HG03045 (cell line): Measurements from ENCODE around the gene ITGA6.

Source experiments
- ATAC-seq: cut with Tn5 transposase; IDR thresholded peaks from one replicate; pipeline ENCODE4 v1.9.1; 2021; ENCODE audit warnings: mild to moderate bottlenecking, moderate library complexity; ENCODE audit not compliant: unreplicated experiment

The ITGA6 gene

DNA sequence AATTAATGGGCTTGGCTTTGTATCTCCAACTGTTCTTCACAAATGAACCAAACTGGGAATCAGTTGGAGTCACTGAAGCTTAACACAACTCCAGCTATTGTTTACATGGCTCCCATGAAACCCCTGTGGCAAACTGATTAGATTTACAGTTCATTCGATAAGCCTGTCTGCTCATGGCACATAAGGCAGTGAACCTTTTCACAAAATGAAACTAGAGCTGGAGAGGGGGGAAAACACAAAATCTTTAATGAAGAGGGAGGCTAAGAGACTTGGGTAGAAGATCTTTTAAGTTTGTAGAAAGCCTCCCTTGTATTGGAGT lies 11.6 kb upstream of the ITGA6 start:
- no peak for ATAC-seq

DNA sequence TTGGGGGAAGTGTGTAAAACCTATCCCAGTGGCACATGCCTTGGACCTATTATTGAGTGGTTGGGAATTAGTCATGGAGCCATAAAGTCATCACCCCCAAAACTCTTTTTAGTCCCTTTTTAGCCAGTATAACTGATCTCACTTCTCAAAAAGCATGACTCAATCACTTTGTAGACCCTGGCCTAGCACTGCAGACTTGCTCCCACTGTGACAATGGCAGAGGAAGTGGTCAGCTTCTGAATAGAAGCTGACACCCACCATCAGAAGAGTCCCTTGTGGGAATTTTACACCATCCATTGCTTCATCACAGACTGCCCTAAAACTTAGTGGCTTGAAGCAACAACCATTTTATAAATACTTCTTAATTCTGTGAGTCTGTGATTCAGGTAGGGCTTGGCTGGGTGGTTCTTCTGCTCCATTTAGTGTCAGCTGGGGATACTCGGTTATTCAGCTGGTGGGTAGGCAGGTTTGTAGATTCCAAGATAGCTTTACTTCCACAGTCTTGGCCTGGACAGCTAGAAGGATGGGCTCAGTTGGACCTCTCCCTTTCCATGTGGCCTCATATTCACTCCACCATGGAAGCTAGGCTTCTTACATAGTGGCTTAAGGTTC lies 10.8 kb upstream of the ITGA6 start:
- ATAC-seq = no peak

DNA sequence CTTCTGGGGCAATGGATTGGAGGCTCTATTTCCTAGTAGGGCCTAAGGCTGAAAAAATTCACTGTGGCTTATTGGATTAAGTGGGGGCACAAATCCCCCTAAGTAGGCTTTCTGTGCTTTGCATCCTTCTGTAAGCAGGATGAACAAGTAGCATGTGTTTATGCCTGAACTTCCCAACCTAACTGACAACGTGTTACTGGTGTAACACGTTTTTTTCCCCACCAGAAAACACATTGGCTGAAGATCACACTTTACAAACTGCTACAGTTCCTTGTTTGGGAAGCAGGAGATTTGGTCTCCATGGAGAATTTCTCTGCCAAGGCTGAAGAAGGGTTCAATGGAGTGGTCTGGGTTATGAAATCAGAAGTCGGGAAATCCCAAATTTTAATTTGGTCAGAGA lies 7.2 kb upstream of the ITGA6 start:
- no peak for ATAC-seq

DNA sequence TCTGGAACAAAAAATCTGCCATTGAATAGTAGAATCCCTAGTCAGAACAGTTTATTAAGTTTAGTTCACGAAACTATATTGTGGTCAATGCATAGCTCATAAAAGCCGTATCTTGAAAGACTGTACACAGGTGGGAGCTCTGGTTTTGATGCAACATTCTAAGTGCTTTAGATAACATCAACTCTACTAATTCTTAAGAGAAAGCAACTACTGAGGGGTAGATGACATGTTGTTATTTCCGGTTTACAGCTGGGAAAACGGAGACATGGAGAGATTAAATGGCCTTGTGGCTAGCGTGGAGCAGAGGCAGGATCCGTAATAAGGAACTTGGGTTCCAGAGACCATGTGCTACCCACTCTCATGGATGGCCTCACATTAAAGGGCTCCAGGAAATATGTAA lies 4.2 kb upstream of the ITGA6 start:
- ATAC-seq = no peak

DNA sequence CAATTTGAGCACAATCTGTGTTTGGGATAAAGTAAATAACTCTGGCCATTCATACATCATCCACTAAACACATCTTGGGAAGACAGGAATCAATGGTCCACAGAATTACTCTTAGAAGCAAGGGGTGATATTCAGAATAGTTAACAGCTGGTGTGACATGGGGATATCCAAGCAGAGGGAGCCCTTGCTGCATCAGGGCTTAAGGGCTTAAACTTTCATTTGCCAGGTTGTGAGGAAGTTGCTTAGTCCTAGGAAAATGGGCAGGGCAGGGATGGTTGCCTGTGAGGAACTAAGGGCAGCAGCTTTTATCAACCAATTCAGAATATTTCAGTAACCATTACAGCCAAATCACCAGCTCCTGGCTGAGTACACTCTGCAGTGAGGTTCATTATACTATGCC lies 2.0 kb upstream of the ITGA6 start:
- ATAC-seq = no peak

DNA sequence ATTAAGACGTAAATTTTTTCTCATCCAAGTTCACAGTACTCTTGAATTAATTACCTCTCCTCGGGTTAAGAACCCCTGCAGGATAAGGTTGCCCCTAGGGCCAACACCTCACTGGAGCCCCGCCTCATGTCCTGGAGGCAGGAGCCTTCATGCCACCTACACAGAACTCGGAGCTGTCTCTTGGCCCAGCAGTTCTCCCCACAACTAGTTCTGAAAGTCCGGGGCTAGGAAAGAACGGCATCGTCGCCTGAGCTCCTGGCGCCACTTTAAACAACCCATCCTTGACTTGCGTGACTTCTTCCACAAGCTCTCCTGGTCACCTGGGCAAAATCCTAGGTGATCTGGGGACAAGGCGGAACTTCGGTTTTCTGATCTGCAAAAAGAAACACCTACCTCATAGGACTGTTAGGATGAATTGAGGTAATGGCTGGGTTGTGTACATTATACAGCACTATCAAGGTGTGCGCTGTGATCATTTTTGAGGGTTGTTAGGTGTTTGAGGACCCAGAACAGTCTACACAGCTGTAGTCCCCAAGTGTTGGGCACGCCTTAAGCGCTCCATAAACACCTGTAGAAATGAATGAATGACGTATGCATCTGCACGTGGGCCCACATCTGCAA lies 641 bp upstream of the ITGA6 start:
- no peak for ATAC-seq

DNA sequence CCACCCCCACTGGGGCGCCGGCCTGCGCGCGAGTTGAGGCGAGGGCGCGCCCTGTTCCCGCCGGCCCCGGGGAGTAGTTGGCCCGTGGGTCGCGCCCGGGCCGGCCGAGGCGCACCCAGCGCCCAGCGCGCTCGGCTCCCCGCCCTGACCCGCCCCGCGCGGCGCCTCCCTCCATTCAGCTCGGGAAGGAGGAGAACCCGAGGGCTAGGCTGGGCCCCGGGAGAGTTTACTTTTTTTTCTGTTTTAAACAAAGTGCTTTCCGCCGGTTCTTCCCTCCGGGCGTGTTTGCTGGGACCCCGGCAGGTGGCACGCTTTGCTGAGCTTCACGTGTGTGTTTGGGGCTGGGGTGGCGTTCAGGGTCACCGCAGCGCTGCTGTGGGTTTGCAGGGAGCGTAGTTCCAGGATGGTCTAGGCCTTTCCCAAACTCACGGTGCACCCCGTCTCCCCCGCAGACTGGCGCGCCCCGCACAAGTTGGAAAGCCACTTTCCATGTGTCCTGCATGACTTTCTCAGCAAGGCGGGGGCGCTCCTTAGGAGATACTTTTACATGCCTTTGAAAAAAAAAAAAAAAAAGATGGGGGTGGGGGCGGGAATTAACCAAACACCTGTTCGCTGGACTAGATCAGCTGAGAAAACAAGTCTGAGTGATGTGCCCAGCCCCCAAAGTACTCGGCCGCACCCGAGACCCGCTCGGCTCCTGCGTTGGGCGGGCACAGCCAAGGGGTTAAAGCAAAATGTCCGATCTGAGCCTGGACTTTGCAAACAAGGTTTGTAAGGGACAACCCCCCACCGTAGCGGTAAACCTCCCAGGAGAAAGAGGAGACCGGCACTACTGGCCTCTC lies 825 bp downstream of the ITGA6 start:
- ATAC-seq = no peak

DNA sequence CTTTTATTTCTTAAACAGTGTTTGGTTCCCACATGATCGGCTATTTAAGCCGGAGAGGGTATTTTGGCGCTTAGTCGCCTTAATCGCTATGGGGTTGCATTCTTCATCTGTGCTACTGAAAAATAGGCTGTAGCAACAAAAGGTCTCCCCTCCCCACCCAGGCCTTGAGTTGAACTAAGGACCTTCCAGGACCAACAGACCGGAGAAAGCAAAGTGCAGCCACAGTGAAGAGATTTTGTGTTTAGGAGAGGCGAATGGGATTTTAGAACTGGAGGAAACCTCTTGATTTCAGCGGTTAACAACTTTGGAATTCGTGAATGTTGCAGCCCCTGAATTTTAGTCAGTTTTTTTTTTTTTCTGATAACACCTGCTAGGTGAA lies 1.4 kb downstream of the ITGA6 start:
- ATAC-seq = no peak

DNA sequence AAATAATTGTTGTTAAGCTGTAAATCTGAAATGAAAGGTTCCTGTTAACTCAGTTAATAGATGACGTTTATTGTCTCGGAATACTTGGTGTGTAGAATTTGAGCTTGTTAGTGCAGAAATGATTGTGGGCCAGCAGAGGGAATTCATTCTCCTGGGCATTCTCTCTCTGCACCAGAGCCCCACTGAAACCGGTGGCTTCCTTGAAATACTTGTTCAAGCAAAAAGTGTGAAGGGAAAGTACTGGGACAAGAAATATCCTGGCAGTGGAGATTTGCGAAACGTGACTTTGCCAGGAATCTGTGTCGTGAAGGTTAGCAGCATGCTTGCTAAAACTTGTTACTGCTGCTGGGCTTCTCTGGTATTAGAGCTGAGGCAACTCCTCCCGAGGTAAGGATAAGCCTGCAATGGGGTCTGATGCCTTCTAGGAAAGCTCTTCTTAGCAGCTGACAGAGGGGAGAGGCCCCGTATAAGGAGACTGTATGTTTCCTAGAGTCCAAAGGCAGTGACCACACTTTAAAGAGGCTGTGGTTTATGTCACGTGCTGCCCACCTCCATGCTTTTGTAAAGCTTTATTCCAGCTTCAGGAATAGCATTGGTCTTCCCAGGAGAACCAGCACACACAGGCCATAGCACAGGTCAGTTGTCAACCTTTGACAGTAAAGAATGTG lies 2.0 kb downstream of the ITGA6 start:
- ATAC-seq = no peak

DNA sequence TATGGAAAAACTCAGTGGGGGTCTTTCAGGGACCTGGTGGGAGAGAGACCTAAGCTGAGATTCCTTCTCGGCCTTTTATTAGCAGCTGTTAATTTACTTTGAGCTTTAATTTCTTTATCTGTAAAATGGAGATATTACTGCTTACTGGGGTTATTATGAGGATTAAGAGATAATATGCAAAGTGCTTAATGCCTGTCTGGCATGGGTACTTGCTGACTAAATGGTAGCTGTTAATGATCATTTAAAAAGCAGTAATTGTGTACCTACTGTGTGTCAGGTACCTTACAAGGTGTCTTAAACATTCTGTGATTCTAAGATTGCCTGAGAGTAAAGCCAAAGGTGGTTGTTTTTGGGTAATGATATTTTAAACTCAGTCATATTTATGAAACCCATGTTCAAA lies 2.6 kb downstream of the ITGA6 start:
- no peak for ATAC-seq

DNA sequence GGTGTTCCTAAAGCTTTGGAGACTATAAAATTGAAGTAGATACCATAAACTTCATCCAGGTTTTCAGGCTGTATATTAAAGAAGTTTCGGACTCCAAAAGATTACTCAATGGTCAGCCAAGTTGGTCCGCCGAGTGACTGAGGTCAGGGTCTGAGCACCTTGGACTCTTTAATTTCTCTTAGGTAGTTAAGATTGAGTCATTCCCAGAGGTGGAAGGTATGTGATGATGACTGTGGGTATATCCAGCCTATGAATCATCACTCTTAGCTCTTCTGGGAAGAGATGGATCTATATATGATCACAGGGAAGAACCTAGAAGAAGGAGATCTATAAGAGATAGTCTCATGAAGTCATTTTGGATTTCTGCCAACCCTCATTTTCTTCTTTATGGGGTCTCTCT lies 3.3 kb downstream of the ITGA6 start:
- ATAC-seq = no peak

DNA sequence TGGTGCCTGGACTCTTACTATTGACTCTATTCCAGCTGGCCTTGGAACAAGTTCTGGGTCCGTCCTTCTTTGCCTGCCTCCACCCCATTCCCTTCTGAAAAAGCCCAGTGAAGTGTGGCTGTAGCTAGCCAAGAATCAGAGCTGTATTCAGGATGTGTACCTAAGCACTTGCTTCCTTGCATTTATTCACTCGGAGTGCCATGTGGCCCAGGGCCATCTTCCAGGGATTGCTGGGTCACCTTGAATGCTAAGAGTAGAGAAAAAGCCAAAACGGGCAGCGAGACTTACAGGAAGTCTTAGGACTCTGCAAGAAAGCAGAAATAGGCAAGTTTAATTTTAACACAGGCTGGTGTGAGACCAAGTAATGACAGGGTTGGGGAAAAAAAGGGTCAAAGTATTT lies 4.1 kb downstream of the ITGA6 start:
- no peak for ATAC-seq

DNA sequence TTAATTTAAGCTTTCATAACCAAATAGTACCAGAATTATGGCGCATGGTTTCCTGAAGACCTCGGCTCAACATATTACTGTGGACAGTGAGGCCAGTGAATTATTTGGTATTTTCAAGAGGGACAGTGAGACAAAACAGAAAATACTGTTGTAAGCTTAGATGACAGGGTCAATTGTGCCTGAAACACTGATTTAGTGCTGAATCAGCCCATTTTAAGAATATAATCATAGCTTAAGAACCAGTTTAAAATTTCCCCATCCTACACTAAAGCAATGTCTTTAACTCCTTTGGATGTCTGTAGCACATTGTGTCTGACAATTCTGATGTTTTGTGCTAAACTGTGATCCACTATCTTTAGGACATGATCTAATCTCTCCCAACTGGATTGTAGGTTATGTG lies 4.6 kb downstream of the ITGA6 start:
- no peak for ATAC-seq

DNA sequence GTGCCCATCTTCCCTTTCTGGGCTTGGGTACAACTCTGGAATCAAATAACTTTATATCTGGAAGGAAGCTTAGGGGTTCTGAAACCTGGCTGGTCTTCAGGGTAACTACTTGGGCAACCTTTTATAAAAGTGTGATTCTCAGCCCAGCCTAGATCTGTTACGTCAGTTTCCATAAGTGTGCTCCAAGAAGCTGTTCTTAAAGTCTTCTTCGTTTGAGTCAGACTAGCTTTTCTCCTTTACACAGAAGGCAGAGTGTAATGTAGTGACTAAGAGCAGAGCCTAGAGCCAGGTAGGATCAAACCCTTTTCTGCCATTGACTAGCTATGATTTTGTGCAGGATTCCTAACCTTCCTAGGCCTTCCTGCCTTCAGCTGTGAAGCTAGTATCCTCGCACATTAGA lies 5.8 kb downstream of the ITGA6 start:
- no peak for ATAC-seq

DNA sequence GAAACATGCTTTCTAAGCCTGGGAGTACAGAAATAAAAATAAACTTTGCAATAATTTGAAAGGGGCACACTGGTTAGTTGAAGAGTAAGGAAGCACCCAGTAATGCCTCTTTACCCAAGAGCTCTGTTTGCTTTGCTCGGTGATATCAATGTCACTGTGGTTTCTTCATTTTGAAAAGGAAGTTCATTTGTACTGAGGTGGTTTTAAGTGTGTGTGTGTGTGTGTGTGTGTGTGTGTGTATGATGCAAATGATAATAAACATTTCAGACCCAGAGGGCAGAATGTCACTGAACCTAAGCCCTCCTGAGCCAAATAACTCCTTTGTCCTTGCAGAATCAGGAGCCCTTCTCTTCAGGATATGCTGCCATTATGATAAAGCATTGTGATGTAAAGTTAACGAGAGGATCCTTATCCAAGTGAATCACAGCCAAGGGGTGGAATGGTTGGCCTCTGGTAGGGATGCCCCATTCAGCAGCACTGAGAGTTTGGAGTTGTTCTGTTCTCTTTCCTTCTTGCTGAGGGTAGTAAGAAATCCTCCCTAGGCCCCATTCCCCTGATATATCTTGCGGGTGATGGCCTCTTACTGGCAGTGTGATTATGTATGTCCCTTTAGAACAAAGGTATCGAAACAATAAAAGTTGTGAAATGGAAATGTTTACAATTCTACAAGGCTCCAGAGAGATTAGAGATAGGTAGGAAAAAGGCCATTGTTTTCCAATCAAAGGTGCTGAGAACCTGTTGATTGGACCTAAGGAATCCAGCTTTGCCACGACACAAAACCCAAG lies 7.6 kb downstream of the ITGA6 start:
- no peak for ATAC-seq

DNA sequence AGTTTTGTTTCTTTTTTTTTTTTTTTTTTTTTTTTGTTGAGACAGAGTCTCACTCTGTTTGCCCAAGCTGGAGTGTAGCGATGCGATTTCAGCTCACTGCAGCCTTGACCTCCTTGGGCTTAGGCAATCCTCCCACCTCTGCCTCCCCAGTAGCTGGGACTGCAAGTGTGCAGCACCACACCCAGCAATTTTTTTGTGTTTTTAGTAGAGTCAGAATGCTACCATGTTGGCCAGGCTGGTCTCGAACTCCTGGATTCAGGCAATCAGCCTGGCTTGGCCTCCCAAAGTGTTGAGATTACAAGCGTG lies 8.2 kb downstream of the ITGA6 start:
- no peak for ATAC-seq

DNA sequence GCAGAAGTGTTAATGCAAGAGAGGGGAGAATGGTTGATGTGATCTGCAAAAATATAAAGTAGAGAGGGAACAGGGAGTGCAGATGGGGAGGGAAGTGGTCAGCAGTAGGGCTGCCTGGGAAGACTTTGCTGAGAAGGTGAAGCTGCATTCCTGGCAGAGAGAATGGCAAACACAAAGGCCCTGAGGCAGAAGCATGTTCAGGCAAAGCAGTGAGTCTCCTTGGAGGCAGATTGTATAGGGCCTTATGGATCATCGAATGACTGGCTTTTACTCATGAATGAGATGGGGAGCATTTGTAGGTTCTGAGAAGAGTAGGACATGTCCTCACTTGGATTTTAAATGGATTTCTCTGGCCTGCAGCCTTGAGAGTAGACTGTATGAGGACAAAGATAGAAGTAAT lies 9.5 kb downstream of the ITGA6 start:
- ATAC-seq = no peak

DNA sequence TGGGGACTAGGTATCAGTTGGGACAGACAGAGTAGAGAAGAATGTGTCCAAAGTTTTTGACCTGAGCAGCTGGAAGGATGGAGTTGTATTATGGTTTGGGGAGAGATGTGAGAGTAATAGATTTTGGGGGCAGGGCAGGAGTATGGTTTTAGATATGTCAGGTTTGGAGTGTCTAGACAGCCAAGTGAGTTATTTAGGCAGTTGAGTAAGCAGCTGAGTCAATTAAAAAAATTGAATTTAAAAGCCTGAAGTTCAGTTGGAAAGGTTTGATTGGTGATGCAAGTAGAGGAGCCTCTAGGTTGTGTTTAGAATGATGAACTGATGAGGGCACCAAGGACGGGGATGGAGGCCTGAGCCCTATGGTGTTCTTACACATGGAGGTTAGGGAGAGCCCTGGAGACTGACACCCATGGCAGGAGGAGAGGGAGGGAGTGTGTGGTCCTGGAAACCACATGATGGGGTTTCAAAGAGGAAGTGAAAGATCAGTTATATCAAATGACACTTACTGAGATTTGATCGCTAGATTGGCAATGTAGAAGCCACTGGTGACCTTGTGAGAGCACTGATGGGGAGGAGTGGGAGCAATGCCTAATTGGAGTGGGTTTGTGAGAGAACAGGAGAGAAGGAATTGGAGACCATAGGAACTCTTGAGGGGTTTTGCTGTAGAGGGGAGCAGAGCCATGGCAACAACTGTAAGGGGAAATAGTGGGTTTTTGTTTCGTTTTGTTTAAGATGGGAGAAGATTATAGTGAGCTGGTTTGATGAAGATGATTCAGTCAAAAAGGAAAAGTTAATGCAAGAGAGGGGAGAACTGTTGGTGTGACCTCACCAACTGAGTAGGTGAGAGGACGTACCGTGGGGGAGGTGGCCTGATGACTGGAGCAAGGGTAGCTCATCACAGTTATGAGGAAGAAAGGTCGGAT lies 10.3 kb downstream of the ITGA6 start:
- no peak for ATAC-seq

DNA sequence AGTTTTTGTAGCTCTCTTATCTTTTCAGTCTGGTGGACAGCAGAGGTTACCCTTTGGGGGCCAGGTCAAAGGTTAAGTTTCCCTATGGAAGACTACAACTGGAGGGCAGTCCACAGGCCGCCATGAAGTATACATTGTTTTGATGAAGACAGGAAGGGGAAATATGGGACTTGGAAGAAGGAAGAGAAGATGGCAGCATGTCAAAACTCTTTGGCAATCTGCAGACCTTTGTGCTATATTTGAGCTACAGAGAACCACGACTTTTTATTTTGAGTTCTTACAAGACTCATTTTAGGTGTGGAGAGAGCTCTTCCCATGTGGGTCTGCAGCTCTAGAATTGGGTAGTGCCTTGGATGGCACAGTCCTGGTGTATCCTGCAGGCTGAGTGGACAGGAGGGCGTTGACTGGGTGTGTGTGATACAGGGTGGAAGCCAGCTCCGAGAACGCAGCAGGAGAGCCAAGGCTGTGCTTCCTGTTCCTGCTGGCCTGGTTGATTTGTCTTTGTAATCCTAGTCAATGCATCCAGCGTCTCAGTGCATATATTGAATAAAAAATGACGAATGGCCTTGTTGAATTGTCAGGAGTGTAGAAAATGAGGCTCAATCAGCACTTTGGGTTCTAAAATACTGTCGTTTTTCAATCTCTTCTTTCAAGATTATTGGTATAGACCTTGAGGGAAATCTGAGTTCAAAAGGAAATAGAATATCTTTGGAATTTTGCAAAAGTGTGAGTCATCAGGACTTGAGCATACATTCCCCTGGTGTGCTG lies 11.5 kb downstream of the ITGA6 start:
- ATAC-seq = no peak

DNA sequence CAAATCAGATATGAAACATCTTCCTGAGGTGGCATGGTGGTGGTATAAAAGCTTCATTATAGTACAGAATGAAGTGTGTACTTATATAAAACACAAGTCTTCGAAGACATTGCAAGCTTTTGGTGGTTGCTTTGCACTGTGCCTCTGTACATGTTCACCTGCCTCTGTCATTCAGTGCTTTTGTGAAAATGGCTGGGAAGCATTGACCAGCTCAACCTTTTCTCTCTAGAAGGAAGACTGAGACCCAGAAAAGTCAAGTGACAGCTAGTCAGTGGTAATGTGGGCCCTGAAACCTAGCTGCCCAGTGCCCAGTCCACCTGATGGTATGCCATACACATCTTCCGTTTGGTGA lies 12.1 kb downstream of the ITGA6 start:
- ATAC-seq = no peak
